Mucosa of gallbladder (tissue), 1 donor: ENCODE results near the gene NOD1. TPM values are rescaled to one million over a fixed set of nuclear protein-coding genes. Genes with fewer than 3 reads are reported as not detected.
"Not testable (repeated sequence)": the region's sequence is repeated elsewhere in the genome, so short reads cannot be mapped to it uniquely, and the experiment has no call there.

Source experiments
- DNase-seq: peaks from one replicate; pipeline ENCODE4 v3.0.0-alpha.2; 2020; ENCODE audit warnings: low spot score
- total RNA-seq: library from RNA; stranded (reverse); gene quantifications from one replicate; pipeline ENCODE4 v1.2.1, GENCODE V29; 2021
- donor health status: DM: no; HTN: no; CAD: no.

Gene NOD1
- total RNA-seq, 1 donor from 2014 or later, result 12.7 TPM

GRCh38 chr7:30504301-30505173, 26.0 kb upstream of the NOD1 start, which contains the start of gene GGCT:
Gene GGCT (minus strand): TSS chr7:30504829. CDS start chr7:30504709, 120 bp downstream.
- DNase-seq, result peak; percentile 99

- DNase-seq, result no peak
Observed at GRCh38 chr7:30503274-30504212, 25.0 kb upstream of the NOD1 start.

GRCh38 chr7:30502470-30503251, 24.1 kb upstream of the NOD1 start:
- DNase-seq, result no peak

- no peak for DNase-seq
Observed at GRCh38 chr7:30501264-30501663, 22.7 kb upstream of the NOD1 start.

GRCh38 chr7:30493228-30493627, 14.6 kb upstream of the NOD1 start:
- DNase-seq, result no peak

GRCh38 chr7:30491417-30491816, 12.8 kb upstream of the NOD1 start:
- DNase-seq, result no peak

- no peak for DNase-seq
Observed at GRCh38 chr7:30487371-30487770, 8.8 kb upstream of the NOD1 start.

- no peak for DNase-seq
Observed at GRCh38 chr7:30485667-30486066, 7.1 kb upstream of the NOD1 start.

- DNase-seq, result not testable (repeated sequence)
Observed at GRCh38 chr7:30481416-30481815, 2.8 kb upstream of the NOD1 start.

- no peak for DNase-seq
Observed at GRCh38 chr7:30479202-30480120, 877 bp upstream of the NOD1 start.

- DNase-seq, result no peak
Observed at GRCh38 chr7:30476459-30477145, 2.0 kb downstream of the NOD1 start.

- no peak for DNase-seq
Observed at GRCh38 chr7:30475580-30475979, 3.0 kb downstream of the NOD1 start.

- DNase-seq, result no peak
Observed at GRCh38 chr7:30474893-30475292, 3.7 kb downstream of the NOD1 start.

- DNase-seq, result no peak
Observed at GRCh38 chr7:30474485-30474884, 4.1 kb downstream of the NOD1 start.

- no peak for DNase-seq
Observed at GRCh38 chr7:30473903-30474302, 4.7 kb downstream of the NOD1 start.

GRCh38 chr7:30472784-30473775, 5.5 kb downstream of the NOD1 start:
- no peak for DNase-seq

- no peak for DNase-seq
Observed at GRCh38 chr7:30472081-30472783, 6.4 kb downstream of the NOD1 start.

GRCh38 chr7:30471205-30471604, 7.4 kb downstream of the NOD1 start:
- peak; percentile 10 for DNase-seq
